Fibroblast of skin of left quadriceps (primary cell): ENCODE results near the gene ST7.

ENCODE experiments used
- DNase-seq, 2 experiments: peaks; one replicate each; pipeline ENCODE4 v3.0.0-alpha.2; 2013; ENCODE audit warnings: low read depth in 2 of 2

The ST7 gene

DNA sequence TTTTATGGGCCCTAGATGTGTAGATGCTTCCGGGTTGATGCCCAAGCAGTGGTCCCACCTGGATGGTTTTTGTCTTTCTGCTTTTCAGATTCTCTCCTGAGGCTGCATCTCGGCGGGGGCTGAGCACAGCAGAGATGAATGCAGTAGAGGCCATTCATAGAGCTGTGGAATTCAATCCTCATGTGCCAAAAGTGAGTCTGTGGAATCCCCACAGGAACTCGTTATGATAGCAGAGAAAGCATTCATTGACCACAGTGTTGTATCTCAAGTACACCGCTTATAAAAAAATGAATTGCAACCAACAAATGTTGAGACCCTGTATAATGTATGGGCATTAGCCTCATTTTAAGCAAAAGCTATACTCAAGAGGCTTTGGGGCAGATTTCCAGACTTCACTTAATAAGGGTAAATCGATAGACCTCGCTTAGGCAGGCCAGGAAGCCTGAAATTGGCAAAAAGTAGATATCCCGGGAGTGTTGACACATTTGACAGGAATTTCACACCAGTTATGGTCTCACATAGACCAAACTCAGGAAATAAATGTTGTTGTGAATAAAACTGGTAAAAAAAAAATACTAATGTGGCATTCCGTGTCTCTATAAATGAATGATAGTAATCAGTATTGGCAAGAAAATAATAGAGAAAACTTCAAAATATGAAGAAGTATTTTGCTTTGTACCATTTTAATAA, 237.6 kb downstream of the ST7 start:
- DNase-seq = no peak

DNA sequence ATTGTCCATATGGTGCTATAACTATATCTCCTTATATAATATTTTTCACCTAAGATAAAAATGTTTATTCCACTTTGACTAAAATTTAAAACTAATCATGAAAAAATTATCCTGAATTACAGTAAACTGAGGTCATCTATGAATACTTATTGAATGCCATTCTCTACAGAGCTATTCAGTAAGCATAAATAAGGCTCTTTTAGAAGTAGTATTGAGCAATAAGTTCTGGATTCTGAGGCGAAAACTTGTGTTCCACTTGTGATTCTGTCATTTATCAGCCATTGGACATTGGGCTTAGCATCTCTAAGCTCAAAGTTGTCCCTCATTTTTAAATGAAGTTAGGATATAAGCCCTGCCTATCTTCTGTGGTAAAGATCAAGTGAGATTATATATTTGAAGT, 238.8 kb downstream of the ST7 start:
- no peak for DNase-seq

DNA sequence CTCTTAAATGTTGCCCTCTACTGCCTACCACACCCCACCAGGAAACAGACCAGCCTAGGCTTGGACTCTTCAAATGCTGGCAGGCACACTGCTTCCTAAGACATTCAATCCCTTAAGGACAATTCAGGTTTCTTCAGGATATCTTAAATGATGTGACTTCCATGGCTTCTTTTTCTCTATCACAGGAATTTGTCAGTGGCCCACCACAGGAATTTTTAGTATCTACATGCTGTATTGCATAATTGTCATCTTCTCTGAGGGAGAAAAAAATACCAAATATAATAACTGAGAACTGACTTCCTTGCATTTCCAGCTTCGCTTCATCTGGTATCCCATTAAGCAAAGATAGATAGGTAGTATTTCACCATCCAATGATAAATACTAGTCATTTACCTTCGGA, 240.3 kb downstream of the ST7 start:
- peak; percentile 36 to 47 for DNase-seq

- DNase-seq = no peak
Observed at GRCh38 chr7:117194445-117194844, 241.1 kb downstream of the ST7 start.

- no peak for DNase-seq
Observed at GRCh38 chr7:117195361-117196029, 242.2 kb downstream of the ST7 start.

DNA sequence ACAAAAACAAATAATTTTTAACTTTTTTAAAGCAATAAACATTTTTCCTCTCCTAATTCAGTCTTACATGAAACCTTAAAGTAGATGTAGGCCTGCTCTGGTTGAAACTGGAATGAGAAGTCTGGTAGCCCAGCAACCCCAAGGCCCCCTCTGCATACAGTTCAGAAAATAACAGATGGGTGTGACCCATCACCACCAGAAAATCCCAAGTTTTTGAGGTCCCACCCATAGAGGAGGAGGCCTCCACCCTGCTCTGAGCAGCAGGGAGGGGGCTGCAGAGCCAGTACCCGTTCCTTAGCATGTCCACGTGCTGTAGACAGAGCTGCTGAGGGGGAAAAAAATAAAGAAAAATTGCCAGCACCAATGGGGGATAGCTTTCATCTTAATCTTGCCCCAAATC, 246.8 kb downstream of the ST7 start:
- no peak for DNase-seq

DNA sequence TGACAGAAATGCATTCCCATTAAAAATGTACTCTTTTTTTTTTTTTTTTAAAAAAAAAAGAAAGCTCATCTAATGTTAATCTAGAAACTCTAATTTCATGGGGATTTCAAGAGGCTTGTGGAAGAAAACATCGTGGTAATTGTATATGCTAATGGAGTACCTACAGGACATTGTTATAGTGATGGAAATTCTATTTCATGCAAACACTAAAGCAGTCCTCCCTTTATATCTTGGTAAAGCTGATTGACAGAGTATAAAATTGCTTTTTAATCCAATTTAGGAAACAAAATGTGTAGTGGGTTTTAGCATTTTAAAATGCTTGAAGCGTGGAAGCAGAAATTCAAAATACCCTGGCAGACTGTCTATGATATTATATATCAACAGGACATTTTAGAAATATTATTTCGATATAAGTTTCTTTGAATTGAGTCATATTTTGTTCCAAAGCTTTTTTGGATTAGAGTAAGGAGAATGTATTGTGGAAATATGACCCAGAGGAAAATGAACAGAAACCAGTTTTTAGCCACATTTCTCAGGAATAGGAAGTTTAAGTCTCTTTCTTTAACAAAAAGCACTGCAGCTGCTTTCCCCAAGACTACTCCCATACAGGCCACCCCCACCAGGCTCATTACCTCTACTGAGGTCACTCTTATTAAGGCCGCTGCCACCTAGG, 247.6 kb downstream of the ST7 start:
- no peak for DNase-seq

DNA sequence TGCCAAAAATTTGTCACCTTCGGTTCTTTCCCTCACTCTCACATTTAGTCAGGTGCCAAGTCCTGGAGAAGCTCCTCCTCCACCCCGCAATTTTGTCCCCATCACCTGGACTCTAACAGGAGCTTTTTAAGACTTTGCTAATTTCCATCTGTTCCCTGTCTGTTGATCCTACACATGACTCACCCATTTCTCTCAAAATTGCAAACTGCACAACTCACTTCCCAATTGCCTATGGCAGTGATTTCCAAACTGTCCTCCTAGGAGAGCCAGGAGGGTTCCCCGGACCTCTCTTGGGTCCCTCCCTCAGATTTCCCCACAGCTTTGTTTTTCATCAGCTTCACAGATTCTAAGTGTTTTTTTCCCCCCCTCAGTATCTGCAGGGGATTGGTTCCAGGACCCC, 249.2 kb downstream of the ST7 start:
- no peak for DNase-seq

GRCh38 chr7:117203205-117203604, 249.9 kb downstream of the ST7 start:
- DNase-seq = no peak

GRCh38 chr7:117205873-117206272, 252.6 kb downstream of the ST7 start:
- peak; percentile 51 to 62 for DNase-seq

GRCh38 chr7:117208257-117208656, 255.0 kb downstream of the ST7 start:
- DNase-seq = no peak

DNA sequence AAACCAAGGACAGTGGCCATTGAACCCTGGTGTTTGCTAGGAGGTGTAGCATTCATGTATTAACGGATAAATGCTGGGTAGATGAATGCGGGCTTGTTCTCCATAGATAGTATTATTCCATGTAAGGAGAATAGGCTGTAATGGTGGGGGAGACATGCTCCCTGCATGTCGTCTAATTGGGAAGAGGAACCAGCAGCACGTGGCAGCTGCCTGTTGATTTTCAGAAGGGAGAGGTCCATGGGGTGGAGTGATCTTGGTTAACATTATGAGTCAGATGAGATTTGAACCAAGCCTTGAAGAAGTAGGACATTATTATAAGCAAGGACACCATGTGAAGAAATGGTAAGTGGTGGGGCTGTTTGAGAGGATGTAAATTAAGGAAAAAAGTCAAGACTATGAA, 257.1 kb downstream of the ST7 start:
- DNase-seq = no peak

DNA sequence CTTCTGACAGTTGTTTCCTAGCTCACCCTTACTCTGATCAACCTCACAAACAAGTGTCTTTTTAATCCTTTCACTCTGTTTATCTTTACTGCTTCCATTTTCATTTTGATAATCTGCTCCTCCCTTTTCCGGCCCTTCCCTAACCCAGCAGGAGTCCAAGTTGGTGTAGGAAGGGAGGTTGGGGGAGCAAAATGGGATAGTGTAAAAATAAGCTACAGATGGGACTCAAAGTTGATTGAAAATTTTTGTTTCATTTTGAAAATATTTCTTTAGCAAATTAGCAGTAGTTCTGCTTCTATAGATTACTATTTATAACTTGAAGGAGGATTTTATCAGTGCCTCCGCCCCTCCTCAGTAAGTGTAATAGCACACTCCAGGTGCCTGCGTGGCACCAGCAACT, 257.6 kb downstream of the ST7 start:
- no peak for DNase-seq

DNA sequence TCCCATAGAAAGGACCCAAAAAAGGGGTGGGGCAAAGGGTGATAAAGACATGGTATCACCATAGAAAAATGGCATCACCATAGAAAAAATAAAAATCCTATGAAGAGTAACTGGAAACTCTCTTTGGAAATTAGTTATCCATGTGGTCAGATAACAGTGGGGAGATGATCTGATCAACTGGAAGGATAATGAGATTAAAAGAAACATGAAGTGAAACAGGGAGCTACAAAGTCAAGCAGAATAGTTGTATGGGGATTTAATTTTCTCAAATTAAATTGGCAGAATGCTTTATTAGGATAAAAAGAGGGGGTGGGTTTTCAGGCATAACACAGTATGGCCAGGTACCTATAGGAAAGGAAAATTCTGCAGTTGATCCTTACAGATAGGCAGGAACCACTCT, 258.3 kb downstream of the ST7 start:
- DNase-seq = no peak

DNA sequence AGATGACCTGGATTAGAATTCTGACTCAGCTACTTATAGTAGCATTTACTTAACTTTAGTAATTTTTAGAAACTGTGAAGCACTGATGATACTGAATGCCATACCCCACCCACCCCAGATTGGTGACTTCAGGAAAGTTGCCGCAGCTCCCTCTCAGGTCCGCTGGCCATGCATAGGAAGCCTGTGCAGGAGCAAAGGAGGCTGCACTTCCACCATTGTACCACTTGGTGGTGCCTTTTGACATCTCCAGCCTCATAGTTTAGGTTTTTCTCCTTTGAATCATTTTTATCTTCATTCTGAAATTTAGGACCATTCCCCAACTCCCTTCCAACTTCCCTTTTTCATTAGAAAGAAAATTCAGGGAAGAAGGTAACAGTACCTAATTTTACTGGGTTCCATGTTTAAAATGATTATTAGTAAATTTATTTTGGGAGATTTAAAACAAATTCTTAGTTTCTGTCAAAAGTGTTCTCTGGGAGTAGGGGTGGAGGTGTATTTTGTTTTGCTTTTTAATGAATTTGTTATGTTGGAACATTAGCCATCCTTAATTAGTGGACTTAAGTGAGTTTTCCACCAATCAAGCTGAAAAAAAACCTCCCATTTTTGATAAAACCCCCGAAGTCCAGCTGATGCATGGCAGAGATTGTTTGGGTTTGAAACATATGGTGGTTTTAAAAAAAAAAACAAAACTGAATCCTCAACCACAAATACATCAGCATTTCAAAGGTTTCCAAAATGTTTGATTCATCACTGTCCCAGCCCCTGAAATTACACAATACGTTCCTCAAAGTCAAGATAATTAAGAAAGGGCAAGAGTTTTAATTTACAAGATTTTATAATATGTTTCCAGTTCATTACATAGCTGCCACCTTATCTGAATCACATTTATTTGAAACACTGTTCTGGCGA, 259.9 kb downstream of the ST7 start:
- peak; percentile 69 to 74 for DNase-seq

DNA sequence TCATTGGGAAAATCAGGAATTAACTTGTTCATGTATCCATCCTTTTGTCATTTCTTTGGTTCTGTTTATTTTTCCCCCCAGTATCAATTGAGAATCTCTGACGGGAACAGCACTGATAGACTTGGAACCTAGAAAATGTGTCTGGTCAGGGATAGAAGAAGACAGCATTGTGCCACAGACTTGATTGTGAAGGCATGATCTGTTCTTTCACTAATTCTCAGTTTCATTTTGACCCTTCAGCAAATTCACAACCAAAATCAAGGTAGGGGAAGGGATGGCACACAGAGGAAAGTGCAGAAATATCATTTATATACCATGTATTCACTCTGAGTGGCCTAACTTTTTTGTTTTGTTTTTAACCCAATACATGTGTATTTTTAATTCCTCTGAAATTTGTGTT, 262.7 kb downstream of the ST7 start:
- DNase-seq = no peak

- no peak for DNase-seq
Observed at GRCh38 chr7:117216436-117217069, 263.3 kb downstream of the ST7 start.

DNA sequence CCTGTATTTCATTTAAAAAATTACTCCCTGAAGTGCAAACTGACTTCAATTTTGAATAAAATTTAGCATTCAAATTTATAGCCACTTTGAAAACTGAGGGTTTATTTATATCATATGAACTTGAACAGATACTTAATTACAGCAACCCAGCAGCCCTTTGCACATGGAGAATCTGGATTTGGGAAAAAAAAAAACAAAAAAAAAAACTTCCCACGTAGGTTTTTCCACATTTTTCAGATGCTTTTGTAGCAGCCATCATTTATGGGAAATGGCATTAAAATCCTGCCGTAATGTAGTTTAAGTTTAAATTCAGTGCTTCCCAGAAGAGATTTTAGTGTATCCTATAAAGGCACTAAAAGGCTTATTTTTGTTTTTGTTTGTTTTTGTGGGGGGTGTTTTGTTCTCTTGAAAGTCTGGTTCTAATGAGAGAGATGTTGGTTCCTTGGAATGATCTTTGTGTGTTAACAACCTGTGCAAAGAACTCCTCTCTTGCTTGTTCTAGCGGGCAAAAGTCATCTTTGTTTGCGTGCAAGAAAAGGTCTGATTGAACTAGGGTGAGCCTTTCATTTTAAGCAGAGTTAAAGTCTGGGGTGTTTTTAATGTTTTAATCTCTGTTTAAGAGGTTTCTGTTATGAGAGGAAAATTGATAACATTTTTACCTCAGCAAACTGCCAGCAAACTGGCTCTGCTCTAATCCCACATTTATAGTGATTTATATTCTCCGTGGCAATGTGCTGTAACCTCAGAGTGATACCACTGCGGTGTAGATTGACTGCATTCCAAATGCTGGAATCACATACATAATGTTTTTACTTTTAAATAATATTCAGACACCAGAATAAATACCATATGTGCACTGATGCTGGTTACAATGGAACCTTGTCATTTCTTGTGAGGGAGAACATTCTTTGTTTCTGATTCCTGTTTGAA, 264.1 kb downstream of the ST7 start:
- DNase-seq = peak; percentile 95 to 96

DNA sequence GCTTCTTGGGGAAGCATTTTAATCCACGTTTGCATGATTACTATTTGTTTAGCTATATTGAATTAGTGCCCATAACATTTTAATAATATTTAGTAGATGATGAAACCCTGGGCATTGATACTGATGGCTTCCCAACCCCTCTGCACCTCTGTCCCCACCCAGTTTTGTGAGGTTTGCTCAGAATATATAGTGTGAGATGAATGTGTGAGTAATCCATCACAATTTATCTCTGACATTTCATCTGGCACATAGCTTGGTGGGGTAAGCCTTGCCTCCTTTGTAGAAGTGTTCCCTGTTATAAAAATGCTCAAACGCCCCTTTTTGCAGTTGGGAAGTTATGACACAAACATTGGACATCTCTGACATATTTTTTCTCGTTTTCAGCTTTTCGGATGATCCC, 265.4 kb downstream of the ST7 start:
- DNase-seq = no peak

- no peak for DNase-seq
Observed at GRCh38 chr7:117219485-117219884, 266.2 kb downstream of the ST7 start.

DNA sequence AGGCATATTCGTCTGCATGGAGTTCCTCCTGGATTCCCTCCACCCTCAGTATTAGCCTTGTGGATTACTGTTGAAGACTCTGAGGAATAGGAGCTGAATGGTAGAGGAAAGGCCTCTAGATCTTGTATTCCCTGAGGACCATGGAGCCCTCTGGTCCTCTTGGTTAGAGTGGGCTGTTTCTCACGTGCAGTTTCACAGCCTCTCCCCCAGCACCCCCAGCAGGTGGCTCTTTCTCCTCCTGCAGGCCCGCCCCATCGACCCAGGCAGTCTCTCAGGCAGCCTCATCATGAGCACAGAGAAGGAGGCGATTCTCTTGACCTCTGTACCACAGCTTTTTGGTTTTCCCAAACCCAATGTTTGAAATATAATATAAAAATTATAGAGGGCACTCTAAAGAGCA, 267.5 kb downstream of the ST7 start:
- no peak for DNase-seq
